Measurements from ENCODE around the gene ADGRB2.
"Not testable (repeated sequence)": the region's sequence is repeated elsewhere in the genome, so short reads cannot be mapped to it uniquely, and the experiment has no call there.

The ADGRB2 gene

DNA sequence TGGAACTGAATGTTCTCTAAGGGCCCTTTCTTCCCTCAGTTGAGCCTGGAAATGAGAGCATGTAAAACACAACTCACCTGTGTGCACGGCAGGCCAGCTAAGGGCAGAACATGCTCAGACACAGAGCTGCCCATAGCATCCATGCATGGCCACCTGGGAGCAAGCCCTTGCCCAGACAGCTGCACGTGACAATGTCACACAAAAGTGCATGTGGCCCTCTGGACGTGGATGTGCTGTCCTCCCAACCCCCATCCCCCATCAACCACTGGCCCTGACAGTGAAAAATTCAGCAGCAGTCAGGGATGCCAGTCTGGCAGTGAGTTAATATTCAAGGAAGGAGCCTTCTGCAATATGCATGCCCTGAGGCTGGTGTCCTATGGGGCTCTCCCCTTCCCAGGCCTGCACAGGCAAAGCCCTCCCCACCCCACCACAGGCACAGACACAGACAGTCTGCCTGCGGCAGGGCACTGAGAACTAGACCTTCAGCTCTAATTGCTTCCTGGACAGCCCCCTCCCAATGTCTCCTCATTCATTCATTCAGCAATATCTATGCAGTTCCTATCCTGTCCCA, 45.7 kb downstream of the ADGRB2 start:
- DNase-seq, result no peak

DNA sequence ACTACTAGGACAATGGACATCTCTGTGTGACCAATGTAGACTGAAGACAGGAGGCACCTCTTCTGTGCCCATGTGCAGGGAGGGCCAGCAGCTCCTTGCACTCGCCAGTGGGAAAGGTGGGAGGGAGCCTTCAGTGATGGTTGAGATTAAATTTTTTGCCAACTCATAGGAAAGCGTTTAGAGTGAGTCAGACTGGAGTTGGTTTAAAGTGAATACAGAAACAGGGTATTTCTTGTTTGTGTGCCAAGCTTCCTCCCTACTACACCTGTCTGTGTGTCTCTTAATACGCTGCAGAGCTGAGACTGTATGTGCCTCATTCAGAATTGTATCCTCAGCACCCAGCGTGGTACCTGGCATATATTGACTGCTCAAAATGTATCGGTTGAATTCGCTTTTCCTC, 46.8 kb downstream of the ADGRB2 start:
- no peak for DNase-seq

DNA sequence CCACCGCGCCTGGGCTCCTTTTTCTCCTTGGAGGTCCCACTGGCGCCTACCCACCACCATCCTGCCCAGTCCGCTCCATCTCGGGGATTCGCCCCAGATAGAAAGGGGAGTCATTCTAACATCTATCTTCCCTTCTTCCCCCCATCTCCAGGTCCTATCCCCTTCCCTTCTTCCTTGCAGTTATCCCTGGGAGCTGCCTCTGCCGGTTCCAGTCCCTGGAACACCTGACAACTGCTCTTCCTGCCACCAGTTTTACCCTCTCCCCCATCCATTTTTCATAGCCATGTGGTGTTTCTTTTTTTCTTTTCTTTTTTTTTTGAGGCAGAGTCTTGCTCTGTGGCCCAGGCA, 48.3 kb downstream of the ADGRB2 start:
- no peak for DNase-seq

DNA sequence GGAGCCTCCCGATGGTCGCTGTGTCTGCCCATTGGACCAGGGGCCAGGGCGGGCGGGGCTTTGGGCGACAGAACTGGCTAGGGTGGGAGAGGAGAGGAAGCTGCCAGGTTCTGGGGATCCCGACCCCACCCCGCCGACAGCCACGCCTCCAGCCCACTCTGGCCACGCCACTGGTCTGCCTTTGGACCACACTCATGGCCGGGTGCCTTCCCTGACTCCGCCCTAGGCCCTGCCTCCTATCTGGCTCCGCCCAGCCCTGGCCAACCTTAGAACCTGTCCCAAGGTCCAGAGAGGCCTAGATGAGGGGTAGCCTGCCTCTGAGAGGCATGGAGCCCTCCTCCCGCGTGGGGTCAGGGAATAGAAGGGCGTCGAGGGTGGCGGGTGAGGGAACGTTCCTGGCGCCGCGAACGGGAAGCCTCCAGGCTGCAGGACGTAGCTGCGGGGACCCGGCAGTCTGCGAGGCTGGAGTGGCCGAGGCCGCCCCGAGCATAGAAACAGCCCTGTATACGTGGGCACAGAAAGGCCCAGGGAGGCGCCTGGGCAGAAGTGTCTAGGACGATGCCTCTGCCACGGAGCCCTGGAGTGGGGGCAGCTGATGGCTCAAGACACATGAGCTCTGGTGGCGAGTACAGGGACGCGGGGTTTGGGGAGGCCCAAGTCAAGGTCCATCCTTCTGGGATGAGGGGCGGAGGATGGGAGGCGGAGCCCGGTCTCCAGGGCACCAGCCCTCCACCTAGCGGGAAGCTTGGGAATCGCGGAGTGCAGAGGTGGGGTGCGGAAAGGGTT, 48.9 kb downstream of the ADGRB2 start:
- peak in 1 of 6 experiments; percentile 4 for DNase-seq

DNA sequence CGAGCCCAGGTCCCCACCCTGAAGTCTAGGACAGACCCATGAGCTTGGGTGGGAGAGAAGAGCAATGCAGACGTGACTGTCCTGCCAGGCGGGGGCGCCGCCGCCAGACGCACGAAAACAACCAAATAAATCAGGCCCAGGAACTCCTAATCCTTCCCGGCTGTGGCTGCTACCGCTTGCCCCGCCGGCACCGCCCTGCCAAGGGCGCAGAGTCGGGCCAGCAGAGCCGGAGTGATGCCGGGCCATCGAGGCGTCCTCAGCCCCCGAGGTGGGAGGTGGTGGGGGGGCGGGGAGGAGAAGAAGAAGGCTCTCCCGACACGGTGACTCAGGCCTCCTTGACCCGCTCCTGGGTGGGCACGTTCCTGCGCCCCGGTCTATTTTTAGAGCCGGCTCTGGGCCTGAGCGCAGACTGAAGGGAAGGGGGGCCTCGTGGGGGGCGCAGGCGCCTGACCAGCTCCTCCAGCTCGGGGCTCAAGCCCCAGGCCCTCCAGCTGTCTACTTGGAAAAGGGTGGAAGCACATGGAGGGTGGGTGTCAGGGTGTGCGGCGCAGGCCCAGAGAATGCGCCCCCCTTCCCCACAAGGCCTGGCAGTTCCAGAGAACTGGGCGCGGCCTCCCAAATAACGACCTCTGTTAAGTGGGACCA, 49.6 kb downstream of the ADGRB2 start:
- peak in 3 of 6 experiments; percentile 12 to 22 (median 16) for DNase-seq

DNA sequence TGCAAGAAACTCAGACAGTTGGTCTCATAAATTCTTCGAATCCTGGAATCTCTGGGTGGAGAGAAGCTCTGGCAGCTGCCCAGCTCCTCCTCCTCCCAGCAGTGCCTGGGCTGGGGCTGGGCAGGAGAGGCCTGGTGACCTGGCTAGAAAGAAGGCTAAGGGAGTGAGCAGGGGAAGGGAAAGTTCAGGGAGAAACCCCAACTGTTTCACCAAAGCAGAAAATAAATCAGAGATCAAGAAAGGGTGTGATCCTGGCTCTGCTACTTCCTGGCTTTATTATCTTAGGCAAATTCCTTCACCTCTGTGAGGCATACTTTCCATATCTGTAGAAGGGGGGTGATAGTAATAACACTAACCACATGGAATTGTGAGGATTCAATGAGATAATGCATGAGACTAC, 51.5 kb downstream of the ADGRB2 start:
- no peak for DNase-seq

DNA sequence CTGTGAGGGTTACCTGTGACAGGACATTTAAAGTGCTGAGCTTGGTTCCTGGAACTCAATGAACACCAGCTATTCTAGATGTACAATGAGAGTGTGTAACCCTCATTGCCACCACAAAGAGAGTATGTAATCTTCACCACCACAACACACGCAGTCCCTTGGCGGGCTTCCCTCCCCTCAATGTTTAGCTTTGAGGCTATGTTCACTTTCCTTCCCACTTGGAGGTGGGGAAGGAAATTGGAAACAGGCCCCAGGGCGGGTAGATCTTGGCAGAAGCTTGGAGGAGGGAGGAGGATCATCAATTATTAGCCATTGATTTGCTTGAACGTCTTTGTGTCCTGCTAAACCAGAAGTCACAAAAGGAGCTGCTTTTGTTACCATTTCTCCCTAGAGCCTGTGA, 52.1 kb downstream of the ADGRB2 start:
- no peak for DNase-seq

DNA sequence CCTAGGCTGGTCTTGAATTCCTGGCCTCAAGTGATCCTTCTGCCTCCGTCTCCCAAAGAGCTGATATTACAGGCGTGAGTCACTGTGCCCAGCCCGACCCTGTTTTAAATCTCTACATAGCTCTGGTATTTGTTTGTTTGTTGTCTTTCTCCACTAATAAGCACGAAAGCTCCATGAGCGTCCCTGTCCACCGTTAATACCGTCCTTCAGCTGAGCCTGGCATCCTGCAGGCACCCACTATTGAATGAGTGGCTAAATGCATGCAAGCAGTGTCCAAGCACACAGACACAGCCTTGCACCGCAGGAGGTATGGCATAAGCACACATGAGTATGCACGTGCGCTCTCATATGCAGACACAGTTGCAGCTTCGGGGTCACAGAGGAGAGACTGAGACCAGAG, 55.8 kb downstream of the ADGRB2 start:
- DNase-seq, result no peak

DNA sequence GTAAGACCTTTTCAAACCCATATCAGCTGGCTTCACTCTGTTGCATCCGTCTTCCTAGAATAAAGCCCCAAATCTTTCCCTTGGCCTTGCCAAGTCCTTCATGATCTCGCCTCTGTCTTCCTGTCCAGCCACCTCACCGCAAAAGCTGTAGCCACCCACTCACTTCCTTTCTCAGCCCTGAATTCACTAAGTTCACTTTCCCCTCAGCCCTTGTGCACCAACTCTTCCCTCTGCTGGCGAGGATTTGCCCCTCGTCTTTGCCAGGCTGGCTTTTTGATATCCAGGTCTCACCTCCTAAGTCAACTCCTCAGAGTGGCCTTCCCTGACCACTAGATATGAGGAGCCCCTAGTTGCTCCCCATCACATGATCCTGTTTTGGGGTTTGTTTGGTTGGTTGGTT, 56.4 kb downstream of the ADGRB2 start:
- DNase-seq, result no peak

DNA sequence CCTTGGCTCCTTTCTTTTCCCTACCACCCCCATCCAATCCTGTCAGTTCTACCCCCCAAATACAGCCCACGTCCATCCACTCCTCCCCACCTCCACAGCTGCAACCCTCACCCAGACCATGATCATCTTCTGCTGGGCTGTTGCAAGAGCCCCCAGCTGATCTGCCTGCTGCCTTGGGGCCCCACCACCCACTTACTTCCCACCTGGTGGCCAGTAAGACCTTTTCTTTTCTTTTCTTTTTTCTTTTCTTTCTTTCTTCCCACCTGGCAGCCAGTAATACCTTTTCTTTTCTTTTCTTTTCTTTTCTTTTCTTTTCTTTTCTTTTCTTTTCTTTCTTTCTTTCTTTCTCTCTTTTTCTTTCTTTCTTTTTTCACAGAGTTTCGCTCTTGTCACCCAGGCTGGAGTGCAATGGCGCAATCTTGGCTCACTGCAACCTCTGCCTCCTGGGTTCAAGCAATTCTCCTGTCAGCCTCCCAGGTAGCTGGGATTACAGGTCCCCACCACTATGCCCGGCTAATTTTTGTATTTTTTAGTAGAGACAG, 57.0 kb downstream of the ADGRB2 start:
- DNase-seq, result not testable (repeated sequence)

DNA sequence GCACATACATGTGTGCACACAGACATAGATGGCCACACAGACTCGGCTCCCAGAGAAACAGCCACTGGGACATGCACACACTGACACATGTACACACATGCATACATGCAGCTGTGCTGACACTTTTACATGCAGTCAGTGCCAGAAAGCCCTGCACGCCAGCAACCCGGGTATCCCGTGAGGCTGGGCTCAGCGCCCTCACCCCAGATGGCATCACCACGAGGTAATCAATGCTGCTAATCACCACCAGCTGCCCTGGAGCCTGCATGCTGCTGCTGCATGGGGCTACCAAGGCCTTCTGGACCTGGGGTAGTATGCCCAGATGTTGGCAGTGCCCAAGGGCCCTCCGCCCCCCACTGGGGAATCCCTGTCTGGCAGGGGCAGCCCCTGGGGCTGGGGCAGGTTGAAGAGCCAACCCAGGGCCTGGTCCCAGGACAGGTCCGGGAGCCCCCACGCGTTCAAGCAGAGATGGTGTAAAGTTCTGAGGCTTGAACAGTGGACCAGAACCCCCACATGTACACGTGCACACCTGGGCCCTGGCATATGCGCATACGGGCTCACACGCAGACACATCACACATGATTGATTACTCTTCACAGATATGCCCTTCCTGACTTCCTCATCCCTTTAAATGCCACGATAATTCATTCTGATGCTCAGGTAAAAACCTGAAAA, 57.6 kb downstream of the ADGRB2 start:
- DNase-seq, result no peak

DNA sequence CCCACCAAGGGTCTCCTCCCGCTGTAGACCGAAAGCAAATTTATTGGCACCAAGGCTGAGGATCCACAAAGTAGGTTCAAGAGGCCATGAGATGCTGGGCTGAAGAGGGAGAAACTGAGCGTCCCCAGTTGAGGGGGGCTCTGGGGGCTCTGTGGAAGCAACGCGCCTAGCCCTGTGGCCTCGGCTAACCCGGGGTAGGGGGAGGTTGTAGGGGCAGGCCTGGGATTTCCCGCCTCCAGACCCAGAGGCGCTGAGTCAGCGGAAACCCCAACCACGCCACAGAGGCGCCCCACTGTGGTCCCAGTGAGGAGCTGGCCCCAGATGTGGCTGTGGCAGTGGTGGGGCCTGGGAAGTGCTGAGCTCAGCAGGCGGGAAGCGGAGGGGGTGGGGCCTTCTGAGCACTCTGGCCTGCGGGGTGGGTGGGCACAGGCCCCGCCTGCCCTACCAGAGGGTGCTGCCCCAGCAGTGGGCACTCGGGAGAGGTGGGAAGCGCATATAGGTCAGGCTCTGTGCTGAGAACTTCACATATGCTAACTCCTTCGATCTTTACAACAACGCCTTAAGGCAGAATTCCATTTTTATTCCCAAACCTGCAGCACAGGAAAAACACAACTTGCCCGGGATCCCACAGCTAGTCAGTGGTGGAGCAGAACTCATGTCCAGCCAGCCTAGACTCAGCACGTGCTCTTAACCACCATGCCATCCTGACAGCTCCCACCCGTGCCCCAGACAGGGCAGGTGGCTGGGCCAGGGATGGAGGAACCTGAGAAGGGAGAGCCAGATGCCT, 58.9 kb downstream of the ADGRB2 start:
- peak in 1 of 6 experiments; percentile 7 for DNase-seq

DNA sequence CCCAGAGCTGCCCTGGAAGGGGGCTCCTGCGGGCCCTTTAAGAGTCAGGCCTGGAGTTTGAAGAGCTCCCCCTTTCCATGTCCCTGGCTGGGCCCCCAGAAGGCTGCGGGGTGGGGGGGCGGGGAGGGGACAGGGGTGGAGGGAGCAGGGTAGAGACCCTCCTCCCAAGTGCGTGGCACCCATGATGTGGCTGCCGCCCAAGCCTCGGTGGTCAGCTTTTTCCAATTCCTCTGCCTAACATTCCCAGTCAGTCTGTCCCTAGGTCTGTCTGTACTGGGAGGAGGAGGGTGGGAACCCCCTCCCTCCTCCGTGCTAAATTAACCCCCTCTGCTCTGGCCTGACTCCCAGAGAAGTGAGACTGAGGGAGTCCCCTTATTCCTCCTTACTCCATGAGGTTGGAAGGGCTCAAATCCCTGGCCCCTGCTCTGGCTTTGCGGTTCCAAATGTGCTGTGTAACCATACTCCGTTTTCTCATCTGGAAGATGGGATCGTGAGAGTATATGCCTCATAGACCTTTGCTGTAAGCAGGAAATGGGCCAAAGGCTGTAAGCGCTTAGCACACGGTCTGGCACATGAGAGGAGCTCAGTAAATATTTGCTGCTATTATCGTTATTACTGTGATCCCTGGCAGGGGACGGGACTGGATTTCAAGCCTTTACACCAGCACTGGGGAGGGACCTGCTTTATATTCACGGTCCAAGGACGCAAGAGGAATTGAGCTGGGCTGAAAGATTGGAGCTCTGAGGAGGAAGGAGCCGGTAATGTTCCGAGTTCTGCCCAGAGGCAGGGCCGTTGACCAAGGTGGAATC, 59.7 kb downstream of the ADGRB2 start:
- no peak for DNase-seq

DNA sequence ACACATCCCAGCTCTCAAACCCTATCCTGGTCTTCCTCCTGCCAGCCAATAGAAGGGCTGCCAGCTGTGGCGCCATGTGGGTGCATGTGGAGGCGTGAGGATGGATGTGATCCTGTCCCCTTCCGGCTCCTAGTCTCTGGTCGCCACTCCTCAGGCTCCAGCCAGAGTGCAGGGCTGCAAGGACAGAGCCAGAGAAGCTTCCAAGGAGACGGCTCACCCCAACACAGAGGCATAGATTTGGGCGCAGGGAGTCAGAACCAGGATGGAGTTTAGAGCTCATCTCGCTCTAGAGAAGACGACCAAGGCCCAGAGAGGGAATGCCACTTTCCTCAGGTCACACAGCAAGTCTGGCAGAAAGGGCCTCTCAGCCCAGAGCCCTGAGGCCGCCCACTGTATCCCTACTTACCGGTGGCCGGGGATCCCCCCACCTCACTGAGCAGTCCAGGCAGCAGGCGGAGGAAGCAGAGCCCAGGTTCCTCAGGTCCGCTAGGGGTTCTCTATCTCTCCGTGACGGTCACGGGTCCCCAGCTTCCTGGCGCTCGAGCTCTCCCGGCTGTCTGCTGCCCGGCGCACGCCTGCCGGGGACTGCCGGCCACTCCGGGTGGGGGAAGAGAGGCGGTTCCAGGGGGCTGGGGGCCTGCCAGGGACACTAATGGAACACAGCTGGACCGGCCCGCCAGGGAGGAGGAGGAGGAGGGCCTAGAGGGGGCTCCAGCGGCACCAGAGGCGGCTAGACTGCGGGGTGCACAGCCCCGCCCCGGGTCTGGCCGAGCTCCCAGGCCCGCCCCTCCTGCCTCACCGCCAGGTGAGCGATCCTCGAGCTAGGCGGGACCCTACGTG, 60.5 kb downstream of the ADGRB2 start, which contains the start of gene COL16A1:
COL16A1 (minus strand) TSS at position 587 of the 840 bp plus-strand sequence. CDS start 1,824 bp downstream, outside the sequence.
- DNase-seq, result no peak

DNA sequence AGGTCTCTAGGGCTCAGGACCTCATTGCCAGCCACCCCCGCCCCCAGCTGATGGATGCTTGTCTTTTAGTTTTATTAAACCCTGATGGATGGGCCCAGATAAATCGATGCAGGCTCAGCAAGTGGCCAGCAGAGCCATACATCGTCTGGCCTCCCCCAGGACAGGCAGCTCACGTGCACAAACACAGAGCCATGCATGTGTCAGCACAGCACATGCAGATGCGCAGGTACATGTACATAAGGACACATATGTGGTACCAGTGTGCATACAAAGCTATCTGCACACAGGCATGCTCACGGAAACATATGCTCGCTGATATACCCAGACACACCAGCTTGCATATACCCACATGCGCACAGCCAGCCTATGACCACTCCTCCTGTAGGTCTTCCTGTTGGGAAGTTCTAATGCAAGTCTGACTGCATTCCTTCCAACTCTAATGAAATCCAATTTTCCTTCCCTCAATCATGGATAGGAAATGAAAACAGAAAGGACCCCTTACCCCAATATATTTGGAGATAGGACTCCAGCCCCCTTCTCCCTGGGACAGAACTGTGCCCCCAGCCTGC, 61.2 kb downstream of the ADGRB2 start:
- DNase-seq, result no peak

DNA sequence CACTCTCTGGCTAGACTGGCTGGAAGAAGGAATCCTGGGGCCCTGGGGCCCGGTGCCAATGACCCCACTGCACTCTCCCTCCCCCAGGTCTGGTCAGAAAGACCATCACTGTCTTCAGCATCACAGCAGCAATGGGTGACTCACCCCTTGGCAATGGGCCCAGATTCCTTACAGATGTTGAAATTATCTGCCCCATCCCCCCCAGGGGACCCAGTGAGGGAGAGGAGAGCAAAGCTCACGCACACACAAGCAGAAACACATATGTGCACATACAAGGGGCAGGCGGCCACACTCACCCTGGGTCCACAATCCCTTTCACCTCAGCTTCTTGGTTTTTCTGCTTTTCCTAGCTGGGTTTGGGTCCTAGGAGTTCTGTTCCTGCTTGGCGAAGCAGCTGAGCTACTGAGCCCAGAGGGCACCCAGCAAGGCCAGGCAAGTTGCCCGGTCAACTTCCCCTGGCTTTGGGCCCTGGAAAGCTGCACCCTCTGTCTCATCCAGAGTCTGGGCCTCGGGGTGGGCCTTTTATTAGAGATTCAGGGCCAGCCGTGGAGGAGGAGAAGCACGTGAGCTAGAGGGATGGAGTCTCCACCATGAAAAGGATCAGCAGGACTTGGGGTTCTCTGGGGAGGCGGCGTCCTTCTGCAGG, 62.9 kb downstream of the ADGRB2 start:
- DNase-seq, result no peak

DNA sequence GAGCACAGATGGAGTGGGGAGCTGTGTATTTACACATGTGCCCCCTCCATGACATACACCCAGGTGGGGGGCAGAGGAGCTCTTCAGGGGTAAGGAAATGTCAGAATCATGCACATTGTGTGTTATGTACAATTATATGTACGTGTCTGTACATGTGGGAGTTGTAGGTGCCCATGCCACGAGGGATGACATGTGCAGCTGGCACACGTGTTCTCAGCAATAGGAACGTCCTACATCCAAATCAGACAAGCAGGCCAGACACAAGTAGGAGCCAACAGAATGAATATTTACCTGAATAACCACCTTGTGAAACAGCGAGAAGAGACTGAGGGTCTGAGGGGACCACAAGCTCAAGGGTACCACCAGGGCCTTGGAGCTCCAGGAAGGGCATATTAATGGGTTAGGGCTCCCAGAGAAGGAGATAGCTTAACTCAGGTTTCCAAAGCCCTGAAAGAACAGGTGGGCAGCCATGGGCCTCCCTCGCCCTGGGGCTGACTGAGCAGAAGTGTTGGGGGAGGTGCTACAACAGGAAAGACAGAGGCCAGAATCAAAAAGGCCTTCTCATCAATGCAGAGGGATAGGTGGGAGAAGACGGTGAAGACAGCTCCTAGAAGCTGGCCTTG, 63.6 kb downstream of the ADGRB2 start:
- no peak for DNase-seq

DNA sequence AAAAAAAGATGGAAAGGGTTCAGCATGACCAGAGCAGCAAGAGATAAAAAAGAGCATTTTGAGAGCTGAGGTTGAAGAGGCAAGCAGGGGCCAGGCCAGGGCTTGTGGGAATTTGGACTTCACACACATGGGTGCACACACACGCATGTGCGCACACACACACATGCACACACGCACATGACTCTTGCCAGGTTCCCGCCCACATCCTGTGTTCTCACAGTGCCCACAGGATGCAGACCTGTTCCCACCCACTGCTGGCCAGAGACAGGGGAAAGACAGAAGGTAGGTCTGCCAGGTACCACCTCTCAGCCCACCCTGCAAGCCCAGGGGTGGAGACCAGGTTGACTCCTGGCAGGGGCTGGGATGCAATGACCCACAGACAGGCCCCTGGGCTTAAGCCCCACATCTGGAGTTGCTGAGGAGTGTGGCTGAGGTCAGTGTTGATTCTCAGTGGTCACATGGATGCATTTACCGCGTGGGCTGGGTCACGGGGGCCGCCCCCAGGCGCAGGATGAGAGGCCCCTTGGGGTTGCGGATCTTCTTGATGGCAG, 64.7 kb downstream of the ADGRB2 start:
- peak in 1 of 6 experiments; percentile 10 for DNase-seq

Measured in stimulated activated naive CD4-positive, alpha-beta T cell (primary cell).